Liver (tissue), 9 donors: ENCODE measurements around the gene RPS6KA3. TPM values are rescaled to one million over a fixed set of nuclear protein-coding genes. Genes with fewer than 3 reads are reported as not detected.

ENCODE experiments used
- DNase-seq: peaks from one replicate; pipeline ENCODE4 v3.0.0-alpha.2; 2017; ENCODE audit warnings: low spot score
- H3K27ac ChIP-seq, 2 donors: one replicate each; pipeline ENCODE4 v1.7.0; 2013; ENCODE audit warnings: inconsistent platforms in 2 of 2, low read length in 2 of 2, control low read depth in 1 of 2, low read depth in 1 of 2, mild to moderate bottlenecking in 1 of 2
- H3K27me3 ChIP-seq, 4 donors: one replicate each; pipeline versions ENCODE4 v1.6.1 to v1.7.0; 2013; ENCODE audit warnings: low read length in 3 of 4, inconsistent platforms in 1 of 4, mild to moderate bottlenecking in 1 of 4, moderate library complexity in 1 of 4; ENCODE audit not compliant: control insufficient read depth in 4 of 4, insufficient read depth in 4 of 4
- H3K36me3 ChIP-seq, 4 donors: one replicate each; pipeline versions ENCODE4 v1.6.1 to v1.7.0; 2013; ENCODE audit warnings: low read length in 3 of 4, mild to moderate bottlenecking in 3 of 4, low read depth in 1 of 4, moderate library complexity in 1 of 4; ENCODE audit not compliant: control insufficient read depth in 4 of 4, insufficient read depth in 3 of 4
- H3K4me1 ChIP-seq, 4 donors: one replicate each; pipeline versions ENCODE4 v1.6.1 to v1.7.0; 2013; ENCODE audit warnings: low read length in 3 of 4, mild to moderate bottlenecking in 3 of 4, moderate library complexity in 1 of 4; ENCODE audit not compliant: control insufficient read depth in 4 of 4, insufficient read depth in 4 of 4
- H3K4me3 ChIP-seq, 3 donors: one replicate each; pipeline versions ENCODE4 v1.6.1 to v1.7.0; 2013; ENCODE audit warnings: low read length in 3 of 3, control low read depth in 1 of 3, low read depth in 1 of 3, mild to moderate bottlenecking in 1 of 3
- H3K9ac ChIP-seq, 2 donors: one replicate each; pipeline ENCODE4 v1.7.0; 2013; ENCODE audit warnings: low read length in 2 of 2, mild to moderate bottlenecking in 2 of 2, moderate library complexity in 2 of 2, control low read depth in 1 of 2, low read depth in 1 of 2
- H3K9me3 ChIP-seq, 4 donors: one replicate each; pipeline versions ENCODE4 v1.6.1 to v1.7.0; 2013; ENCODE audit warnings: low read length in 3 of 4; ENCODE audit not compliant: control insufficient read depth in 4 of 4
- ATF3 ChIP-seq: IDR thresholded peaks from 2 replicates; pipeline ENCODE4 v1.6.1; 2016; ENCODE audit warnings: antibody characterized with exemption
- CTCF ChIP-seq: fragments of 150-350 bp; IDR thresholded peaks from 2 replicates; pipeline ENCODE4 v1.5.1; 2017; ENCODE audit warnings: improper control_type of control experiment, low read depth, low read length; ENCODE audit not compliant: missing input control
- EGR1 ChIP-seq, 2 donors: IDR thresholded peaks; 2 replicates each; pipeline ENCODE4 v1.6.1; 2016 to 2018; ENCODE audit warnings: antibody characterized with exemption in 2 of 2, low read depth in 2 of 2
- FOXA1 ChIP-seq: IDR thresholded peaks from 2 replicates; pipeline ENCODE4 v1.6.1; 2016; ENCODE audit warnings: antibody characterized with exemption
- FOXA2 ChIP-seq: IDR thresholded peaks from 2 replicates; pipeline ENCODE4 v1.6.1; 2016; ENCODE audit warnings: antibody characterized with exemption
- GABPA ChIP-seq, 2 donors: IDR thresholded peaks in 1 of 2; conservative IDR thresholded peaks in 1 of 2; 2 replicates each; pipeline ENCODE4 v1.6.1; 2016; ENCODE audit warnings: antibody characterized with exemption in 2 of 2, mild to moderate bottlenecking in 1 of 2, moderate library complexity in 1 of 2
- HNF4A ChIP-seq, 2 donors: conservative IDR thresholded peaks; 2 replicates each; pipeline ENCODE4 v1.6.1; 2016; ENCODE audit warnings: antibody characterized with exemption in 2 of 2, mild to moderate bottlenecking in 2 of 2
- HNF4G ChIP-seq: IDR thresholded peaks from 2 replicates; pipeline ENCODE4 v1.6.1; 2016; ENCODE audit warnings: antibody characterized with exemption
- JUND ChIP-seq, 2 donors: IDR thresholded peaks; 2 replicates each; pipeline ENCODE4 v1.6.1; 2016; ENCODE audit warnings: antibody characterized with exemption in 2 of 2
- MAX ChIP-seq: IDR thresholded peaks from 2 replicates; pipeline ENCODE4 v1.6.1; 2016; ENCODE audit warnings: antibody characterized with exemption
- NR2F2 ChIP-seq: IDR thresholded peaks from 2 replicates; pipeline ENCODE4 v1.6.1; 2016; ENCODE audit warnings: antibody characterized with exemption
- RAD21 ChIP-seq, 2 donors: IDR thresholded peaks; 2 replicates each; pipeline ENCODE4 v1.6.1; 2016; ENCODE audit warnings: antibody characterized with exemption in 2 of 2, mild to moderate bottlenecking in 2 of 2
- REST ChIP-seq: IDR thresholded peaks from 2 replicates; pipeline ENCODE4 v1.6.1; 2016; ENCODE audit warnings: antibody characterized with exemption, mild to moderate bottlenecking
- RXRA ChIP-seq, 2 donors: IDR thresholded peaks; 2 replicates each; pipeline ENCODE4 v1.6.1; 2017 to 2018; ENCODE audit warnings: antibody characterized with exemption in 2 of 2, mild to moderate bottlenecking in 1 of 2
- SP1 ChIP-seq: IDR thresholded peaks from 2 replicates; pipeline ENCODE4 v1.6.1; 2018; ENCODE audit warnings: antibody characterized with exemption, mild to moderate bottlenecking
- TAF1 ChIP-seq: conservative IDR thresholded peaks from 2 replicates; pipeline ENCODE4 v1.6.1; 2016; ENCODE audit warnings: antibody characterized with exemption, mild to moderate bottlenecking
- YY1 ChIP-seq: IDR thresholded peaks from 2 replicates; pipeline ENCODE4 v1.6.1; 2016; ENCODE audit warnings: antibody characterized with exemption, mild to moderate bottlenecking
- ZBTB33 ChIP-seq: IDR thresholded peaks from 2 replicates; pipeline ENCODE4 v1.6.1; 2016; ENCODE audit warnings: antibody characterized with exemption
- WGBS: extraction: QIAGEN DNeasy Blood & Tissue Kit; methylation state at CpG from one replicate; pipeline ENCODE4 v1.1.7; 2013; 5-methylcytosine and 5-hydroxymethylcytosine counted together
- polyA plus RNA-seq, 2 donors: library from polyadenylated mRNA; stranded (reverse) in 1 of 2; unstranded in 1 of 2; fragments of 200-250 nt in 1 of 2; fragments of >200 nt in 1 of 2; fragmentation: Nextera tagmentation in 1 of 2; extraction: Ambion mirVana in 1 of 2; gene quantifications; one replicate each; pipeline versions ENCODE4 v1.2.1 to v1.2.3, GENCODE V29; 2013 to 2015
- total RNA-seq, 2 donors: library from RNA; depleted of rRNA; stranded (reverse); fragments of >200 nt; gene quantifications; one replicate each; pipeline ENCODE4 v1.2.3, GENCODE V29; 2014
- donor health status: healthy.
- donor health status: healthy.
- donor health status: healthy.
- donor health status: healthy.
- donor health status: healthy.

Gene RPS6KA3
- total and polyA plus RNA-seq, 4 donors: 11.1 to 69.7 (median 38.8) TPM

- Histone ChIP-seq H3K9ac (no peak overlapping the region), H3K27ac (no peak overlapping the region), H3K36me3 (no peaks in the 10 kb centered on the region), H3K4me1 (no peaks in the 10 kb centered on the region), H3K9me3 (peaks cover 0 to 4% (median 0%) of the 10 kb centered on the region in 4 donors), H3K27me3 (no peaks in the 10 kb centered on the region), H3K4me3 (no peak overlapping the region)
- WGBS: 31% methylated on average over 1 of the region's 1 CpG
- no peak for DNase-seq
- TF ChIP-seq SP1 (no peak), RAD21 (IDR thresholded peaks at IDR 0.05) (no peak), EGR1 (IDR thresholded peaks at IDR 0.05; ENCODE audit: low read depth in 2 of 2) (no peak), JUND (IDR thresholded peaks at IDR 0.05) (no peak), YY1 (no peak), RXRA (IDR thresholded peaks at IDR 0.05) (no peak), HNF4A (conservative IDR thresholded peaks at IDR 0.05) (no peak), REST (no peak), FOXA2 (no peak), HNF4G (no peak), TAF1 (no peak), FOXA1 (no peak), CTCF (no peak), GABPA (IDR thresholded peaks at IDR 0.05 in 1 of 2, conservative IDR thresholded peaks at IDR 0.05 in 1 of 2) (no peak), NR2F2 (no peak), MAX (no peak), ZBTB33 (no peak), ATF3 (no peak)
These were observed 13.5 kb downstream of the RPS6KA3 start for GRCh38 chrX:20253232-20253543.
